Measurements from ENCODE around the gene KCNH1.

GRCh38 chr1:210898473-210898872, 235.5 kb downstream of the KCNH1 start:
- TF ChIP-seq ZNF423 (tag by site-specific recombination; IDR thresholded peaks at IDR 0.05) (no peak), PRDM10 (tag by site-specific recombination; IDR thresholded peaks at IDR 0.05) (no peak), KLF17 (tag by site-specific recombination; IDR thresholded peaks at IDR 0.05) (no peak), ZNF214 (tag by site-specific recombination; IDR thresholded peaks at IDR 0.05; ENCODE audit: borderline replicate concordance) (no peak), SP7 (tag by site-specific recombination; IDR thresholded peaks at IDR 0.05) (no peak), PRDM4 (tag by site-specific recombination; IDR thresholded peaks at IDR 0.05) (no peak), SCRT2 (tag by site-specific recombination; IDR thresholded peaks at IDR 0.05) (no peak), CTCF (tag by site-specific recombination; IDR thresholded peaks at IDR 0.05) (no peak), ZNF140 (tag by site-specific recombination; IDR thresholded peaks at IDR 0.05) (no peak), TSHZ1 (tag by site-specific recombination; IDR thresholded peaks at IDR 0.05; ENCODE audit: borderline replicate concordance) (no peak)

All from HEK293 (cell line).